HepG2 (cell line): ENCODE results near the gene ZNF628. TPM values are rescaled to one million over a fixed set of nuclear protein-coding genes. Genes with fewer than 3 reads are reported as not detected.

ENCODE experiments used
- HBP1 ChIP-seq: IDR thresholded peaks from 2 replicates; pipeline ENCODE4 v1.6.1; 2016; ENCODE audit warnings: low read depth, control low read depth
- HDAC1 ChIP-seq: sonication (generic); formaldehyde crosslinking; IDR thresholded peaks from 2 replicates; pipeline ENCODE4 v1.5.1; 2020; ENCODE audit warnings: mild to moderate bottlenecking, missing genetic modification reagents
- MTA1 ChIP-seq: sonication (generic); formaldehyde crosslinking; IDR thresholded peaks from 2 replicates; pipeline ENCODE4 v1.4.0; 2020; ENCODE audit warnings: missing genetic modification reagents, mild to moderate bottlenecking, borderline replicate concordance
- TCF7 ChIP-seq: sonication (generic); IDR thresholded peaks from 2 replicates; pipeline ENCODE4 v1.6.1; 2016; ENCODE audit warnings: antibody characterized with exemption, low read depth
- ZBTB26 ChIP-seq: IDR thresholded peaks from 2 replicates; pipeline ENCODE4 v1.6.1; 2016; ENCODE audit warnings: missing compliant biosample characterization, missing genetic modification reagents, borderline replicate concordance
- ZNF850 ChIP-seq: sonication (generic); formaldehyde crosslinking; conservative IDR thresholded peaks from 2 replicates; pipeline ENCODE4 v1.9.0; 2021; ENCODE audit warnings: mild to moderate bottlenecking, missing genetic modification reagents
- polyA plus RNA-seq, 8 experiments: library from polyadenylated mRNA; depleted of rRNA in 3 of 8; stranded (reverse) in 7 of 8; unstranded in 1 of 8; fragments of >200 nt; fragmentation: Illumina TruSeq in 4 of 8; extraction: Trizol in 4 of 8; gene quantifications; 2 replicates each; pipeline versions ENCODE4 v1.2.1 to v1.2.3, GENCODE V29; 2011 to 2016; ENCODE audit warnings: low read depth in 4 of 8, missing spikeins in 1 of 8, mixed read lengths in 1 of 8; ENCODE audit not compliant: insufficient read depth in 1 of 8
- total RNA-seq, 5 experiments: library from RNA; depleted of rRNA; stranded (reverse); fragments of >200 nt; fragmentation: Illumina TruSeq; extraction: Trizol; gene quantifications; 2 replicates each; pipeline ENCODE4 v1.2.3, GENCODE V29; 2016; ENCODE audit warnings: low read depth in 1 of 5
- TF ChIP-seq, protein P1 (sequence below): sonication (generic); formaldehyde crosslinking; conservative IDR thresholded peaks from 2 replicates; pipeline ENCODE4 v1.4.0; 2020; ENCODE audit warnings: missing genetic modification reagents
- TF ChIP-seq, protein P2 (sequence below): fragments of 450-650 bp; IDR thresholded peaks from 2 replicates; pipeline ENCODE4 v1.6.1; 2016
- TF ChIP-seq, protein P3 (sequence below): sonication (generic); formaldehyde crosslinking; IDR thresholded peaks from 2 replicates; pipeline ENCODE4 v1.8.0; 2023; ENCODE audit warnings: mild to moderate bottlenecking, missing genetic modification reagents
- TF ChIP-seq, protein P4 (sequence below): sonication (generic); formaldehyde crosslinking; IDR thresholded peaks from 2 replicates; pipeline ENCODE4 v1.5.0; 2020; ENCODE audit warnings: missing genetic modification reagents, mild to moderate bottlenecking, borderline replicate concordance
- TF ChIP-seq, protein P5 (sequence below): sonication (generic); formaldehyde crosslinking; IDR thresholded peaks from 2 replicates; pipeline ENCODE4 v1.4.0; 2020; ENCODE audit warnings: missing genetic modification reagents, borderline replicate concordance

ZNF628 gene
- total and polyA plus RNA-seq, 2 of the 13 experiments (the other 11 are each of a cell fraction or from before 2014, with no cell fraction given), result 0.54 to 1.2 TPM

GRCh38 chr19:55527197-55528029 lies 51.0 kb downstream of the ZNF628 start (continued):
- TF ChIP-seq ZBTB26 (CRISPR knock-in tag) (no peak), MTA1 (CRISPR knock-in tag) (peak; percentile 22; the same call in 1 of the 2 replicates), ZNF850 (no peak), HDAC1 (CRISPR knock-in tag) (no peak), HBP1 (CRISPR knock-in tag) (no peak), TCF7 (no peak)
- TF ChIP-seq, protein P1, sequence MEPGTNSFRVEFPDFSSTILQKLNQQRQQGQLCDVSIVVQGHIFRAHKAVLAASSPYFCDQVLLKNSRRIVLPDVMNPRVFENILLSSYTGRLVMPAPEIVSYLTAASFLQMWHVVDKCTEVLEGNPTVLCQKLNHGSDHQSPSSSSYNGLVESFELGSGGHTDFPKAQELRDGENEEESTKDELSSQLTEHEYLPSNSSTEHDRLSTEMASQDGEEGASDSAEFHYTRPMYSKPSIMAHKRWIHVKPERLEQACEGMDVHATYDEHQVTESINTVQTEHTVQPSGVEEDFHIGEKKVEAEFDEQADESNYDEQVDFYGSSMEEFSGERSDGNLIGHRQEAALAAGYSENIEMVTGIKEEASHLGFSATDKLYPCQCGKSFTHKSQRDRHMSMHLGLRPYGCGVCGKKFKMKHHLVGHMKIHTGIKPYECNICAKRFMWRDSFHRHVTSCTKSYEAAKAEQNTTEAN (CRISPR knock-in tag), result peak; percentile 97
- TF ChIP-seq, protein P2, sequence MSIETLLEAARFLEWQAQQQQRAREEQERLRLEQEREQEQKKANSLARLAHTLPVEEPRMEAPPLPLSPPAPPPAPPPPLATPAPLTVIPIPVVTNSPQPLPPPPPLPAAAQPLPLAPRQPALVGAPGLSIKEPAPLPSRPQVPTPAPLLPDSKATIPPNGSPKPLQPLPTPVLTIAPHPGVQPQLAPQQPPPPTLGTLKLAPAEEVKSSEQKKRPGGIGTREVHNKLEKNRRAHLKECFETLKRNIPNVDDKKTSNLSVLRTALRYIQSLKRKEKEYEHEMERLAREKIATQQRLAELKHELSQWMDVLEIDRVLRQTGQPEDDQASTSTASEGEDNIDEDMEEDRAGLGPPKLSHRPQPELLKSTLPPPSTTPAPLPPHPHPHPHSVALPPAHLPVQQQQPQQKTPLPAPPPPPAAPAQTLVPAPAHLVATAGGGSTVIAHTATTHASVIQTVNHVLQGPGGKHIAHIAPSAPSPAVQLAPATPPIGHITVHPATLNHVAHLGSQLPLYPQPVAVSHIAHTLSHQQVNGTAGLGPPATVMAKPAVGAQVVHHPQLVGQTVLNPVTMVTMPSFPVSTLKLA, result peak; percentile 65; the same call in 1 of the 2 replicates
- TF ChIP-seq, protein P3, sequence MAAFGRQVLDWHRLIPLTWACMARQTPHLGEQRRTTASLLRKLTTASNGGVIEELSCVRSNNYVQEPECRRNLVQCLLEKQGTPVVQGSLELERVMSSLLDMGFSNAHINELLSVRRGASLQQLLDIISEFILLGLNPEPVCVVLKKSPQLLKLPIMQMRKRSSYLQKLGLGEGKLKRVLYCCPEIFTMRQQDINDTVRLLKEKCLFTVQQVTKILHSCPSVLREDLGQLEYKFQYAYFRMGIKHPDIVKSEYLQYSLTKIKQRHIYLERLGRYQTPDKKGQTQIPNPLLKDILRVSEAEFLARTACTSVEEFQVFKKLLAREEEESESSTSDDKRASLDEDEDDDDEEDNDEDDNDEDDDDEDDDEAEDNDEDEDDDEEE (CRISPR knock-in tag), result no peak
- TF ChIP-seq, protein P4, sequence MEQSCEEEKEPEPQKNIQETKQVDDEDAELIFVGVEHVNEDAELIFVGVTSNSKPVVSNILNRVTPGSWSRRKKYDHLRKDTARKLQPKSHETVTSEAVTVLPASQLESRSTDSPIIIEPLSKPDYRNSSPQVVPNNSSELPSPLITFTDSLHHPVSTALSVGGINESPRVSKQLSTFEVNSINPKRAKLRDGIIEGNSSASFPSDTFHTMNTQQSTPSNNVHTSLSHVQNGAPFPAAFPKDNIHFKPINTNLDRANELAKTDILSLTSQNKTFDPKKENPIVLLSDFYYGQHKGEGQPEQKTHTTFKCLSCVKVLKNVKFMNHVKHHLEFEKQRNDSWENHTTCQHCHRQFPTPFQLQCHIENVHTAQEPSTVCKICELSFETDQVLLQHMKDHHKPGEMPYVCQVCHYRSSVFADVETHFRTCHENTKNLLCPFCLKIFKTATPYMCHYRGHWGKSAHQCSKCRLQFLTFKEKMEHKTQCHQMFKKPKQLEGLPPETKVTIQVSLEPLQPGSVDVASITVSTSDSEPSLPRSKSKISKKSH (CRISPR knock-in tag), result no peak
- TF ChIP-seq, protein P5, sequence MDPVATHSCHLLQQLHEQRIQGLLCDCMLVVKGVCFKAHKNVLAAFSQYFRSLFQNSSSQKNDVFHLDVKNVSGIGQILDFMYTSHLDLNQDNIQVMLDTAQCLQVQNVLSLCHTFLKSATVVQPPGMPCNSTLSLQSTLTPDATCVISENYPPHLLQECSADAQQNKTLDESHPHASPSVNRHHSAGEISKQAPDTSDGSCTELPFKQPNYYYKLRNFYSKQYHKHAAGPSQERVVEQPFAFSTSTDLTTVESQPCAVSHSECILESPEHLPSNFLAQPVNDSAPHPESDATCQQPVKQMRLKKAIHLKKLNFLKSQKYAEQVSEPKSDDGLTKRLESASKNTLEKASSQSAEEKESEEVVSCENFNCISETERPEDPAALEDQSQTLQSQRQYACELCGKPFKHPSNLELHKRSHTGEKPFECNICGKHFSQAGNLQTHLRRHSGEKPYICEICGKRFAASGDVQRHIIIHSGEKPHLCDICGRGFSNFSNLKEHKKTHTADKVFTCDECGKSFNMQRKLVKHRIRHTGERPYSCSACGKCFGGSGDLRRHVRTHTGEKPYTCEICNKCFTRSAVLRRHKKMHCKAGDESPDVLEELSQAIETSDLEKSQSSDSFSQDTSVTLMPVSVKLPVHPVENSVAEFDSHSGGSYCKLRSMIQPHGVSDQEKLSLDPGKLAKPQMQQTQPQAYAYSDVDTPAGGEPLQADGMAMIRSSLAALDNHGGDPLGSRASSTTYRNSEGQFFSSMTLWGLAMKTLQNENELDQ (CRISPR knock-in tag), result no peak
